Stimulated activated CD8-positive, alpha-beta memory T cell treated with anti-CD3 and anti-CD28 coated beads, Interleukin-7, amount 100 ng/mL, for 24 hours (primary cell): ENCODE data around the gene EPS8L1.
"Not testable (repeated sequence)": the region's sequence is repeated elsewhere in the genome, so short reads cannot be mapped to it uniquely, and the experiment has no call there.

Source experiments
- DNase-seq: peaks from one replicate; pipeline ENCODE4 v3.0.0-alpha.2; 2020; ENCODE audit warnings: low read depth

EPS8L1 gene

DNA sequence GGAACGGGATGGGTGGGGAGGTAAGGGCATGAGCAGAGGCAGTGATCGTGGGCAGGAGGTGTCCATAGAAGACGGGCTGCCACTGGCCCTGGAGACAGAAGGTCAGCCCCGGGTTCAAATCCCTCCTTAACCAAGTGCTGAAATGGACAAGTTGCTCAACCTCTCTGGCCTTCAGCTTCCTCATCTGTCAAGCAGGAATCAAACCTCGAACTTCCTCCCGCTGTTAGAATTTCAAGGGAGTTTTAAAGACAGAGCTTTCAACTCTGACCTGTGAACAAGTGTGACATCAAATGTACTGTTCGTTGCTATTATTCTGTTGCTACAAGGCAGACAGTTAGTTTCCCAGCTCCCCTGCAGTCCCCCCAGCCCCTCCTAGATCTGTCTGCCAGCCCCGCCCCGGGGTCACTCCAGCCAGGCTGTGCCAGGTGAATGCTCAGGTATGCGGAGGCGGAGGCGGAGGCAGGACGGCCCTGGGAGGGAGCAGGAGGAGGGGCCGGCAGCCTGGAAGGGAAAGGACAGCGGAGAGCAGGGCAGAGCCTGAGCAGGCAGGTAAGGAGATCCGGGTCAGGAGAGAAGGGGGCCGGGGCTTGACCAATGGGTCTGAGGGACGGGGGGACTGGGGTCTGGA is at the start of gene EPS8L1:
EPS8L1 (plus strand) TSS at position 499 of the 628 bp plus-strand sequence. CDS start 576 bp downstream, outside the sequence.
- DNase-seq = no peak

DNA sequence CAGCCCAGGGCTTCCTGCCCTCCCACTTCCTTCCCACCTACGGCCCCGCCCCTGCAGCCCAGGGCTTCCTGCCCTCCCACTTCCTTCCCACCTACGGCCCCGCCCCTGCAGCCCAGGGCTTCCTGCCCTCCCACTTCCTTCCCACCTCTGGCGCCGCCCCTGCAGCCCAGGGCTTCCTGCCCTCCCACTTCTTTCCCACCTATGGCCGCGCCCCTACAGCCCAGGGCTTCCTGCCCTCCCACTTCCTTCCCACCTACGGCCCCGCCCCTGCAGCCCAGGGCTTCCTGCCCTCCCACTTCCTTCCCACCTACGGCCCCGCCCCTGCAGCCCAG is 48.6 kb upstream of the EPS8L1 start:
- not testable (repeated sequence) for DNase-seq

DNA sequence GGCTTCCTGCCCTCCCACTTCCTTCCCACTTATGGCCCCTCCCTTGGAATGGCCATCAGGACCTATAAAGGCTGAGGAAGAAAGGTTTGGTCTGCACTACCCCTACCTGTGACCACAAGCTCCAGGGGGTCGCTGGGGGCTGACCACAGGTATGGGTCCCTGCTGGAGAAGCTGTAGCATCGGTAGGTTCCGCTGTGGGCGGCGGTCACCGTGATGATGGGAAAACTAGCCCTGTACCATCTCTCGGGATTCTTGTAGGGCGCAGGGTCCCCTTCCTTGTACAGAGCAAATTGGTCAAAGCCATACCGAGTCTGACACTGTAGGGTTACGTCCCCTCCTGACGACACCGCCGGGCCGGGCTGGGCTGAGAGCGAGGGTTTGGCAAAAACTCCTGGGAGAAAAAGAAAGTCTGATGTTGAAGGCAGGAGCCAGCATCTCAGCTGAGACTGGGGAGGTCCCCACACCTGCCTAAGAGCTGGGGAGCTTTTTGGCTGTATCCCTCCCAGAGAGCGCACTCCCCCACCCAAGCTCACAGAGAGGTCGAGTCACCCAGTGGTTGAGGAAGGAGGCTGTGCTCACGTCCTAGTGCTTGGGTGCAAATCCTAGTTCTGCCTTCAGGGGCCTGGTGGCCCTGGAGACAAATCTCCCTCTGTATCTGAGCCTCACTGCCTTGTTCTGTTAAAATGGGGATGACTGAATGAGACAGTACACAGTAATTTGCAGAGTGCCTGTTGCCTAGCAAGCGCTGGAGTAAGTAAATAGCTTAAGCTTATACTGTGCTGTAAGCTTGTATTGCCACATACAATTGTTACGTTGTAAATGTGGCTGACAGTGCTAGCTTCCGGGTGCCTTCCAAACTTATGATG is 48.0 kb upstream of the EPS8L1 start:
- DNase-seq = no peak

DNA sequence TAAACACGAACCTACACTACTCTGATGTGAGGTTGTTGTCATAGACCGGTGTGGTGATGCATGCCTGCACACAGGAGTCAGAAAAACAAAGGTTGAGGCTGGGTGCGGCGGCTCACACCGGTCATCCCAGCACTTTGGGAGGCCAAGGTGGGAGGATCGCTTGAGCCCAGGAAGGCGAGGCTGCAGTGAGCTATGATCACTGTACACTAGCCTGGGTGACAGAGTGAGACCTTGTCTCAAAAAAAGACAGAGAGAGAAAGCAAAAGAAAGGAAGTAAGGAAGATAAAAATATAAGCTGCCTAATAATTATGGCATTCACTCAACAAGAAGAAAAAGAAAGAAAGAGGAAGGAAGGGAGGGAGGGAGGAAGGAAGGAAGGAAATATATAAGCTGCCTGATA is 46.9 kb upstream of the EPS8L1 start:
- DNase-seq = no peak

DNA sequence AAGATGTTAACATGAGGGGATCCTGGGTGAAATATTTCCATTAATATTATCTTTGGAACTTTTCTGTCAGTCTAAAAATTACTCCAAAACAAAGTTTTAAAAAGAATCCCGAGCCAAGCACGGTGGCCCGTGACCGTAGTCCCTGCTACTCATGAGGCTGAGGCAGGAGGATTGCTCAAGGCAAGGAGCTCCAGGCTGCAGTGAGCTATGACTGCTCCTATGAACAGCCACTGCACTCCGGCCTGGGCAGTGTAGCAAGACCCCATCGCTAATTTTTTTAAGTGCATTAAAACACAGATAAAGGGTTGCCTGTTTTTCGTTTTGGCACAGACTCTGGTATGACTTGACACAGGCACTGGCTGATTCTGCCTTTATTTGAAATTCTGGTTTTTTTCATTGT is 44.5 kb upstream of the EPS8L1 start:
- DNase-seq = no peak

DNA sequence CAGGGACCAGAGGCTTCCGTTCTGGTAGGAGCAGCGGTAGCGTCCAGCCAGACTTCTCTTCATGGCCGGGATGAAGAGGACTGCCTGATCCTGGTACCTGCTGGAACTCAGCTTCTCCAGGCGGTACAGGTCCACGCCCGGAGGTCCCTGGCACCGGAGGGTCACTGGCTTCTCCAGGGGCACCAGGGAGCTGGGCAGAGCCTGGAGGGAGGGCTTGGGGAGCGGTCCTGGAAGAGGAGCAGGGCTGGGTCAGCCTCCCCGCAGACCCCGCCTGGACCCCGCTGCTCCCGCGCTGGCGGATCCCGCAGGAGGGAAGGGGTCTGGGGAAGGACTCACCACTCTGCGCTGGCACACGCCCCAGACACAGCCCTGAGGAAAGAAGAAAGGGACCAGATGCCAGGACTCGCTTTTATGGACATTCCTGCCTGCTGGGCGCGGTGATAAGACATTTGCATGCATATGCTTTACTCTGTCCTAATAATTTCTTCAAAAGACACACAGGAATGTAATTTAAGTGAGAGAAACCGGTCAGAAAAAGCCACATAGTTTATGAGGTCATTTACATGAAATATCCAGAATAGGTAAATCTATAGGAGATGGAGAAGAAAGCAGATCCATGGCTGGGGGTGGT is 43.4 kb upstream of the EPS8L1 start:
- no peak for DNase-seq

DNA sequence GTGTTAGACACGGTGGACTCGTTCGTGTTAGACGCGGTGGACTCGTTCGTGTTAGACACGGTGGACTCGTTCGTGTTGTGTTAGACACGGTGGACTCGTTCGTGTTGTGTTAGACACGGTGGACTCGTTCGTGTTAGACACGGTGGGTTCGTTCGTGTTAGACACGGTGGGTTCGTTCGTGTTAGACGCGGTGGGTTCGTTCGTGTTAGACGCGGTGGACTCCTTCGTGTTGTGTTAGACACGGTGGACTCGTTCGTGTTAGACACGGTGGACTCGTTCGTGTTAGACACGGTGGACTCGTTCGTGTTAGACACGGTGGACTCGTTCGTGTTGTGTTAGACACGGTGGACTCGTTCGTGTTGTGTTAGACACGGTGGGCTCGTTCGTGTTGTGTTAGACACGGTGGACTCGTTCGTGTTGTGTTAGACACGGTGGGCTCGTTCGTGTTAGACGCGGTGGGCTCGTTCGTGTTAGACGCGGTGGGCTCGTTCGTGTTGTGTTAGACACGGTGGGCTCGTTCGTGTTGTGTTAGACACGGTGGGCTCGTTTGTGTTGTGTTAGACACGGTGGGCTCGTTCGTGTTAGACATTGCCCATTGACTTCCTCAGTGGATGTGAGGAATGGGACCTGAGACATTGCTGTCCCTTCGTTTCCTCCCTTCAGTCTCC is 42.6 kb upstream of the EPS8L1 start:
- DNase-seq = not testable (repeated sequence)

DNA sequence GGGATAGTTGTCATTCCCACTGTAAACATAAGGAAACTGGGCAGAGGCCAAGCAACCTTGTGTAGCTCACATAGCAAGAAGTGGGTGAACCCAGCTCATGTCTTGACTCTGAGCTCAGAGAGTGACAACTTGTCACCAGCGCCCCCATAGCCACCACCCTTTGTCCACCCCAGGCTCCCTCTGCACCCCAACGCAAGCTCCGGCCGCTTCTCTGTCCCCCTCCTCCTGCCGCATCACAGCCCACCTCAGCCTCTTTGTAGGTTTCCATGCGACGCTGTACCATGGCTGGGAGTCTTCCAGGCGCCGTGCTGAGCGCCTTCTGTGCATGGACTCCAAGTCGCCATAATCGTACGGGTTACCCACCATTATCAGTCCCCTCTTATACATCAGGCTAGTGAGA is 40.9 kb upstream of the EPS8L1 start:
- DNase-seq = no peak

DNA sequence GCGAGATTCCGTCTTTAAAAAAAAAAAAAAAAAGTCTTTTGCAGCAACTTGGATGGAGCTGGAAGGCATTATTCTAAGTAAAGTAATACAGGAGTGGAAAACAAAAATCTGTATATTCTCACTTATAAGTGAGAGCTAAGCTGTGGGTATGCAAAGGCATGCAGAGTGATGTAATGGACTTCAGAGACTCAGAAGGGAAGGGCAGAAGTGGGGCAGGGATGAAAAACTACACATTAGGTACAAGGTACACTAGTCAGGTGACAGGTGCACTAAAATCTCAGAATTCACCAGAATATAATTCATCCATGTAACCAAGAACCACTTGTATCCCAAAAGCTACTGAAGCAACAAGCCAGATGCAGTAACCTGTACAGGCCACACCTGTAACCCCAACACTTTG is 39.6 kb upstream of the EPS8L1 start:
- no peak for DNase-seq

DNA sequence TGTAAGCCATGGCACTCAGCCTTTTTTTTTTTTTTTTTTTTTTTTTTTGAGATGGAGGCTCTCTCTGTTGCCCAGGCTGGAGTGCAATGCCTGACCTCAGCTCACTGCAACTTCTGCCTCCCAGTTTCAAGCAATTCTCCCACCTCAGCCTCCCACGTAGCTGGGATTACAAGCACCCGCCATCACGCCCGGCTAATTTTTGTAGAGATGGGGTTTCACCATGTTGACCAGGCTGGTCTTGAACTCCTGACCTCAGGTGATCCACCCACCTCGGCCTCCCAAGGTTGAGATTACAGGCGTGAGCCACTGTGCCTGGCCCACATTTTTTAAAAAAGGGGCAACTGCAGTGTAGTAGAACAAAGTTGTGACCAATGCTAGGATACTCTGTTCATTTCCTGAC is 38.1 kb upstream of the EPS8L1 start:
- DNase-seq = not testable (repeated sequence)

DNA sequence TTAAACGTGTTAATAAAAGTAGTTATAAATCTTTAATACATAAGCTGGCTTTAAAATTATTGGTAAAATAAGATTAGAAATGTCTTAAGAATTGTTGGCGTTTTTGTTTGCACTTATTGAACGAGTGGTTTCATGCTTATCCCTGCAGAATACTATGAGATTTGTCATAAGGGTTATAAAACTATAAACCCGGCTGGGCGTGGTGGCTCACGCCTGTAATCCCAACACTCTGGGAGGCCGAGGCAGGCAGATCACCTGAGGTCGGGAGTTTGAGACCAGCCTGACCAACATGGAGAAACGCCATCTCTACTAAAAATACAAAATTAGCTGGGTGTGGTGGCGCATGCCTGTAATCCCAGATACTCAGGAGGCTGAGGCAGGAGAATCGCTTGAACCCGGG is 35.0 kb upstream of the EPS8L1 start:
- not testable (repeated sequence) for DNase-seq

DNA sequence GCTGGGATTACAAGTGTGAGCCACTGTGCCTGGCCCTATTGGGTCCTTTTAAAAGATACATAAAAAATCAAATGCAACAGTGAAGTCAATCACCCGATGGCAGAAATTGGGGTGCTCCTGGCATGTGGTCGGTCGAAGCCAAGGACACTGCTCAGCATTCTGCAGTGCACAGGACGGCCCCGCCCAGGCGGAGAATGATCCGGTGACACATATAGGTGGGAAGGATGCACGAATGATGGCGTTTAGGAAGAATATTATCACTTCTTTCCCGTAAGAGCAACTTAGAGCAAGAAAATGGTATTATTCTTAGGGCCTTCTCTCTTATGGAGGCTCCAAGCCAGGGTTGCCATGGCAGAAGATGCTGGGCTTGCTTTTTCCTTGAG is 34.4 kb upstream of the EPS8L1 start:
- no peak for DNase-seq

DNA sequence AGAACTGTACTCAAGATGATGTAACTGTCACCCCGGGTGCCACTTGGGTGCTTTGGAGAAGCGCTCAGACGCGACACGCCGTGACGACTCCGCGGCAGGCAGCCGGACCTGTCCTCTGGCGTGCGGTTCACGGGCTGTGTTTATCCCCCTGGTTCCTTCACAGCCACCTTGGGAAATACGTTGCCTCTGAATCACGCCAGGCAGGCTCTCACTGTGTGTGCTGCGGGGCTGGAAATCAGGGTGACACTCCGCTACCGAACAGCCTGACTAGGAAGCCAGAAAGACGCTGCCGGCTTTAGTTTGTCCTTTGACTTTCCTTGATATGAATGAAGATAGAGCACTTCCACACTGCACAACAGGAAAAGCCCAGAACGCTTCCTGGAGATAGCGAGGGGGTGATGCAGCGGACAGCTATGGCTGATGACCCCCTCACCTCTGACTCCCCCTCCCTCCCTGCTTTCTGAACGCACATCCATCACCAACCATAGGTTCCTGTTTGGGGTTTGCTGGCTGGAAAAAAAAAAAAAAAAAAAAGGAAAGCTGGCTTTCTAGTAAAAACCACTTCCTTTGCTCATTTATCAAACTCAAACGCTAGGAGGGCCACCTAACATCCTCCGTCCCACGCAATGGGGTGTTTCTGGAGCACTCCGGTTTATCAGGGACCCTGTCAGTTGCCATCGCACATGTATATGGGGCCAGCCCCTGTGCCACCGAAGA is 33.9 kb upstream of the EPS8L1 start:
- no peak for DNase-seq

DNA sequence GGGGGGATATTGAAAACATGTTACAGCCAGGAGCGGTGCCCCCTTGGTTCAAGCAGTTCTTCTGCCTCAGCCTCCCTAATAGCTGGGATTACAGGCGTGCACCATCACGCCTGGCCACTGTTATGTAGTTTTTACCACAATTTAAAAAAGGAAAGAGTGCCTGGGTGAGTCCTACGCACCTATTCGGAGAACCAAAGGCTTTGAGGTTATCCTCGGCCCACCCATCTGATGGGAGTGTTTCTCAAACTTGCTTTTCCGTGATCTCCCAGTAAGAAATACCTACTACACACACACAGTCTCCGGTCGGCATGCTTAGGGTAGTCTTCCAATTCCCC is 33.4 kb upstream of the EPS8L1 start:
- no peak for DNase-seq

DNA sequence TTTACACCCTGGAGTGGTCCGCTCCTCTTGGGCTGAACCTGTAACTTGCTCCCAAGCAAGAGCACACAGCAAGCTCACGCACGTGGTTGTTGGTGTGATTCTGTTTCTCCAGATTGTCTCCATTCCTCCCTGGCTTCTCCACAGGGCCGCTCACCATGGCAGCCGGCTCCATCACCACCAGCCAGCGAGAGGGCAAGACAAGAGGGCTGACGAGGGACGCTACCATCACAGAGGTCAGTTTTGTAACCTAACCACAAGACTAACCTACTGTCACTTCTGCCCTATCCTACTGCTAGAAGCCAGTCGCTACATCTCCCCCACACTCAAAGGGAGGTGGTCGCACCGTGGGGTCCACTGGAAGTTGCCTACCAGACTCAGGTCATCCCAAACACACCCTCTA is 33.0 kb upstream of the EPS8L1 start:
- no peak for DNase-seq

DNA sequence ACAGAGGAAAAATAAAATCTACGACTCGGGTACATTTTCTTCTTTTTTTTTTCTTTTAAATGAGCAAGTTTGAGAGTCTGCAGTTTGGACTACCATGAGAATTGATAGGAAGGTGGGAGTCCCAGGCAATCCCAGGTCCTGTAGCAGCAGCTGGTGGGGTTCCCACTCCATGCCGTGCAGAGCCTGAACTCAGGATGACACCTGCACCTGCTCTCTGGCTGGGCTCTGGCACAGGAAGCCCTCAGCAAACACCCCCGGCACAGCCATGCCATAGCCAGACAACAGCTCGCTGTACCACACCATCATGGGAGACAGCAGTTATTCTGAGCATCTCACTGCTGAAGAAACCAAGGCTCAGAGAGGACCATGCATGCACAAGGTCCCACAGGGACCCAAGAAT is 31.4 kb upstream of the EPS8L1 start:
- no peak for DNase-seq

DNA sequence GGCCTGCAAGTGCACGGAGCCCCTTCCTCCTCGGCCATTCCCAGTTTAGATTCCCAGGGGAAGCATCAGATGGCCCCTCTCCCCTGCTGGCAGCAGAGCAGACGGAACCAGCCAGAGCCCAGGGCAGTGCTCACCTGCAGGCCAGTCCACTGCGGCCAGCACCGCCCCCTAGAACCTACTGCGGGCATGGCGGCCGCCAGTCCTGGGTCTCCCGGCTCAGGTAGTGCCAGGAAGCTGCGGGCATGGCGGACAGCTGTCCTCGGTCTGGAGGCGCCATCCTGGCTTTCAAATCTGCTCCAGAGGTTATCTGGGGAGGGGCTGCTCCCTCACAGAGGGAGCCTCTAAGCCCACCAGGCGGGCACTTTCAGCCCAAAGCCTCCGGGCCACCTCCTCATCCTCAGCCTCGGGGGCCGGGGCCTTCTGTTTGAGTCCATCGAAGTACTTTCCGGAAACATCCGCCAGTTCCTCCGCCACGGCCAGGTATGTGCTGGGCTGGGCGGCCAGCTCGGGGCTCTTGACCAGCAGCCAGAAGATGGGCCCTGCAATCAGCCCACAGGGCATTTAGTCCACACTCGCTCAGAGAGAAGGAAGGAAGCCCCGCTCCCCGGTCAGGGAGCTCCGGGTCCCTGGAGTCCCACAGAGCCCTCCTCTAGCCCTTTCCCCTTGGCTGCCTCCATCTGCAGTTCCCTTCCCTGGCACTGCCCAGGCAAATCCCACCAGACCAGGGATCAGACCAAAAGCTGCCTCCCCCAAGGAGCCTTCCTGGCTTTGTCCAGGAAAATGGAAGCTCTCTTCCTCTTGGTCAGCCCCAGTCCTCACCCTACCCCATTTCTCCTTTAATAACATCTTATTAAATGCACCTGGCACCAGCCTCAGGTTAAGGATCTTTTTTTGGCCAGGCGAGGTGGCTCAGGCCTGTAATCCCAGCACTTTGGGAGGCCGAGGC is 30.6 kb upstream of the EPS8L1 start:
- no peak for DNase-seq

DNA sequence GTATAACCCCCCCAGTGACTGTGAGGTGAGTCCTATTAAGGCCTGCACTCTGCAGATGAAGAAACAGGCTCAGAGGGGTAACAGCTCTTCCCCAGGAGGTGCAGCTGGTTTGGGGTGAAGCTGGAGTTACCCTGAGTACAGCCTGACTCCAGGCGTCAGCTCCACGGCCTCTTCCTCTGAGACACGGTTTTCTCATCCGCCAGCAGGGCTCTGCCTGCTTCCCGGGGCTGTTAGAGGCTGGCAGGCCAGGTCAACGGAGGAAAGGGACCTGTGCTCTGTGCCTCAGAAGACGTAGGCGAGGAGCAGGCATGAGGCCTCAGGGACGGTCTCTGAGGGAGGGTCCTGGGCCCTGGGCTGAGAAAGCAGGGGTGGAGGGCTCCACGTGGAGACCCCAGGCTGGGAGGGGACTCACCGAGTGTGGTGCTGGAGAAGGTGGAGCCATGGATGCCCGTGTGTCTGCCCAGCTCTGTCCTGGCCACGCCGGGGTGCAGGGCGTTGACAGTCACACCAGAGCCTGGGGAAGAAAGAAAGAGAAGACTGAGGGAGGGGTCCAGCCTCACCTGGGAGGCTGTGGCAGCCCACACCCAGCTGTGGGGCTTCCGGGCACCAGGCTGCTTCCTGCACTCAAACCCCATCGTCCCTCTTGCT is 28.6 kb upstream of the EPS8L1 start:
- DNase-seq = no peak

DNA sequence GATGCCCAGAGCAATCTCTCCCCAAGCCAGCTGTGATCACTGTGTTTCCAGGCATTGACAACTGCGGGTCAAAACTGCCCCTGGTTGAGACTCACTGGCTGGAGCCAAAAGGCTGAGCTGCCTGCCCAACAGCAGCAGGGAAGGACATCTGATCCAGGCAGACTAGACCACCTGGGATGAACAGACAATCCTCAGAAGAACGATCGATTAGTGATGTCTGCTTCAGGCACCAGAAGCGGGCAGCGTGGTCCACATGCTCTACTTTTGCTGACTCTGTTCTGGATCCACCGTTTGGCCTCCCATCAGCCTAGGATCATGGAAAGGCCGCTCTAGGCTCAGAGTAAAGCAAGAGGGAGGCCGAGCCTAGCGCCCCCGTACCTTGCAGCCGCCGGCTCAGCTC is 27.7 kb upstream of the EPS8L1 start:
- DNase-seq = no peak

DNA sequence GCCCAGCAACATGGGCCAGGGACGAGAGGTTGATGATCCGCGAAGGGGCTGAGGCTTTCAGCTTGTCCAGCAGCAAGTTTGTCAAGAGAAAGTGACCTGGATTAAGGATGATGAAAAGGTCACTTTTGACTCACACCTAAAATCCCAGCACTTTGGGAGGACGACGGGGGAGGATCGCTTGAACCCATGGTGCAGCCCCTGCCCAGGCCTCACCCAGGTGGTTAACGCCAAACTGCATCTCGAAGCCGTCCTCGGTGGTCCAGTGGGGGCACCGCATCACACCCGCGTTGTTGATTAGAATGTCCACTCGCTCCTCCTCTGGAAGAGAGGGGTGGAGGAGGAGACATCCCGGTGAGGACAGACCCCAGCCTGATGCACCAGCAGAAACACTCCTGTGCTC is 27.2 kb upstream of the EPS8L1 start:
- no peak for DNase-seq
